ENCODE data around the gene PGD.
"Not testable (repeated sequence)": the region's sequence is repeated elsewhere in the genome, so short reads cannot be mapped to it uniquely, and the experiment has no call there.

PGD gene

GRCh38 chr1:10398734-10399443 lies at the start of gene PGD:
Gene PGD, plus strand, starts transcription at chr1:10399064. Its CDS starts 54 bp downstream, at chr1:10399118.
- Histone ChIP-seq H3K27me3 (ENCODE audit: control insufficient read depth, insufficient read depth, low read length) (no peaks in the 10 kb centered on the region), H3K9ac (ENCODE audit: low read length) (peak within 1 kb of the TSS; percentile 75), H3K4me3 (ENCODE audit: low read length) (peak within 1 kb of the TSS; percentile 82), H3K36me3 (ENCODE audit: control insufficient read depth, insufficient read depth, low read length) (no peaks in the 10 kb centered on the region), H3K9me3 (ENCODE audit: control insufficient read depth, low read length) (no peaks in the 10 kb centered on the region), H3K4me1 (ENCODE audit: control insufficient read depth, insufficient read depth, low read length) (peaks cover 13% of the 10 kb centered on the region)

- Histone ChIP-seq H3K36me3 (ENCODE audit: control insufficient read depth, insufficient read depth, low read length) (no peaks in the 10 kb centered on the region), H3K9ac (ENCODE audit: low read length) (no peak overlapping the region), H3K9me3 (ENCODE audit: control insufficient read depth, low read length) (no peaks in the 10 kb centered on the region), H3K4me1 (ENCODE audit: control insufficient read depth, insufficient read depth, low read length) (no peaks in the 10 kb centered on the region), H3K4me3 (ENCODE audit: low read length) (no peak overlapping the region), H3K27me3 (ENCODE audit: control insufficient read depth, insufficient read depth, low read length) (no peaks in the 10 kb centered on the region)
These were observed 45.6 kb upstream of the PGD start for GRCh38 chr1:10353282-10353681.

GRCh38 chr1:10353693-10354092 lies 45.2 kb upstream of the PGD start:
- Histone ChIP-seq H3K27me3 (ENCODE audit: control insufficient read depth, insufficient read depth, low read length) (no peaks in the 10 kb centered on the region), H3K36me3 (ENCODE audit: control insufficient read depth, insufficient read depth, low read length) (no peaks in the 10 kb centered on the region), H3K4me1 (ENCODE audit: control insufficient read depth, insufficient read depth, low read length) (no peaks in the 10 kb centered on the region), H3K9me3 (ENCODE audit: control insufficient read depth, low read length) (no peaks in the 10 kb centered on the region), H3K4me3 (ENCODE audit: low read length) (no peak overlapping the region), H3K9ac (ENCODE audit: low read length) (no peak overlapping the region)

GRCh38 chr1:10360045-10360444 lies 38.8 kb upstream of the PGD start:
- Histone ChIP-seq H3K9ac (ENCODE audit: low read length) (no peak overlapping the region), H3K9me3 (ENCODE audit: control insufficient read depth, low read length) (no peaks in the 10 kb centered on the region), H3K4me1 (ENCODE audit: control insufficient read depth, insufficient read depth, low read length) (no peaks in the 10 kb centered on the region), H3K27me3 (ENCODE audit: control insufficient read depth, insufficient read depth, low read length) (no peaks in the 10 kb centered on the region), H3K4me3 (ENCODE audit: low read length) (no peak overlapping the region), H3K36me3 (ENCODE audit: control insufficient read depth, insufficient read depth, low read length) (no peaks in the 10 kb centered on the region)

- H3K4me1 ChIP-seq (ENCODE audit: control insufficient read depth, insufficient read depth, low read length) = no peaks in the 10 kb centered on the region
- no peak overlapping the region for H3K4me3 ChIP-seq (ENCODE audit: low read length)
- no peak overlapping the region for H3K9ac ChIP-seq (ENCODE audit: low read length)
- no peaks in the 10 kb centered on the region for H3K36me3 ChIP-seq (ENCODE audit: control insufficient read depth, insufficient read depth, low read length)
- H3K27me3 ChIP-seq (ENCODE audit: control insufficient read depth, insufficient read depth, low read length) = no peaks in the 10 kb centered on the region
- no peaks in the 10 kb centered on the region for H3K9me3 ChIP-seq (ENCODE audit: control insufficient read depth, low read length)
These were observed 37.3 kb upstream of the PGD start for GRCh38 chr1:10361515-10361914.

GRCh38 chr1:10368194-10368593 lies 30.7 kb upstream of the PGD start:
- Histone ChIP-seq H3K36me3 (ENCODE audit: control insufficient read depth, insufficient read depth, low read length) (no peaks in the 10 kb centered on the region), H3K4me3 (ENCODE audit: low read length) (no peak overlapping the region), H3K9ac (ENCODE audit: low read length) (no peak overlapping the region), H3K9me3 (ENCODE audit: control insufficient read depth, low read length) (no peaks in the 10 kb centered on the region), H3K4me1 (ENCODE audit: control insufficient read depth, insufficient read depth, low read length) (no peaks in the 10 kb centered on the region), H3K27me3 (ENCODE audit: control insufficient read depth, insufficient read depth, low read length) (no peaks in the 10 kb centered on the region)

GRCh38 chr1:10374442-10374860 lies 24.4 kb upstream of the PGD start:
- peaks cover 8% of the 10 kb centered on the region for H3K36me3 ChIP-seq (ENCODE audit: control insufficient read depth, insufficient read depth, low read length)
- no peaks in the 10 kb centered on the region for H3K9me3 ChIP-seq (ENCODE audit: control insufficient read depth, low read length)
- H3K4me3 ChIP-seq (ENCODE audit: low read length) = no peak overlapping the region
- no peaks in the 10 kb centered on the region for H3K27me3 ChIP-seq (ENCODE audit: control insufficient read depth, insufficient read depth, low read length)
- no peak overlapping the region for H3K9ac ChIP-seq (ENCODE audit: low read length)
- no peaks in the 10 kb centered on the region for H3K4me1 ChIP-seq (ENCODE audit: control insufficient read depth, insufficient read depth, low read length)

GRCh38 chr1:10377365-10378029 lies 21.4 kb upstream of the PGD start:
- H3K9ac ChIP-seq (ENCODE audit: low read length); H3K27me3 ChIP-seq (ENCODE audit: control insufficient read depth, insufficient read depth, low read length); H3K4me1 ChIP-seq (ENCODE audit: control insufficient read depth, insufficient read depth, low read length); H3K36me3 ChIP-seq (ENCODE audit: control insufficient read depth, insufficient read depth, low read length); H3K9me3 ChIP-seq (ENCODE audit: control insufficient read depth, low read length); H3K4me3 ChIP-seq (ENCODE audit: low read length): not testable (repeated sequence)

- Histone ChIP-seq H3K9me3 (ENCODE audit: control insufficient read depth, low read length) (no peaks in the 10 kb centered on the region), H3K36me3 (ENCODE audit: control insufficient read depth, insufficient read depth, low read length) (peaks cover 8% of the 10 kb centered on the region), H3K27me3 (ENCODE audit: control insufficient read depth, insufficient read depth, low read length) (no peaks in the 10 kb centered on the region)
These were observed 20.6 kb upstream of the PGD start for GRCh38 chr1:10378081-10378841.

GRCh38 chr1:10379101-10379620 lies 19.7 kb upstream of the PGD start:
- Histone ChIP-seq H3K4me1 (ENCODE audit: control insufficient read depth, insufficient read depth, low read length) (peaks cover 9% of the 10 kb centered on the region), H3K36me3 (ENCODE audit: control insufficient read depth, insufficient read depth, low read length) (peaks cover 1% of the 10 kb centered on the region), H3K9me3 (ENCODE audit: control insufficient read depth, low read length) (no peaks in the 10 kb centered on the region), H3K9ac (ENCODE audit: low read length) (no peak overlapping the region), H3K4me3 (ENCODE audit: low read length) (no peak overlapping the region), H3K27me3 (ENCODE audit: control insufficient read depth, insufficient read depth, low read length) (no peaks in the 10 kb centered on the region)

More at GRCh38 chr1:10378081-10378841, 20.6 kb upstream of the PGD start:
- H3K9ac ChIP-seq (ENCODE audit: low read length) = no peak overlapping the region
- peaks cover 9% of the 10 kb centered on the region for H3K4me1 ChIP-seq (ENCODE audit: control insufficient read depth, insufficient read depth, low read length)
- no peak overlapping the region for H3K4me3 ChIP-seq (ENCODE audit: low read length)

GRCh38 chr1:10379676-10380075 lies 19.2 kb upstream of the PGD start:
- H3K9ac ChIP-seq (ENCODE audit: low read length) = no peak overlapping the region
- no peaks in the 10 kb centered on the region for H3K9me3 ChIP-seq (ENCODE audit: control insufficient read depth, low read length)
- peaks cover 9% of the 10 kb centered on the region for H3K4me1 ChIP-seq (ENCODE audit: control insufficient read depth, insufficient read depth, low read length)
- H3K27me3 ChIP-seq (ENCODE audit: control insufficient read depth, insufficient read depth, low read length) = no peaks in the 10 kb centered on the region
- no peak overlapping the region for H3K4me3 ChIP-seq (ENCODE audit: low read length)
- H3K36me3 ChIP-seq (ENCODE audit: control insufficient read depth, insufficient read depth, low read length) = no peaks in the 10 kb centered on the region
